HG03575 (cell line): Measurements from ENCODE around the gene IL3RA.
"Not testable (repeated sequence)": the region's sequence is repeated elsewhere in the genome, so short reads cannot be mapped to it uniquely, and the experiment has no call there.

Source experiments
- ATAC-seq: cut with Tn5 transposase; IDR thresholded peaks from one replicate; pipeline ENCODE4 v1.9.1; 2021; ENCODE audit not compliant: unreplicated experiment, insufficient number of reproducible peaks, low FRiP score; ENCODE audit errors: extremely low read depth

IL3RA gene

GRCh38 chrX:1394731-1395501, 58.3 kb downstream of the IL3RA start:
- ATAC-seq: no peak

GRCh38 chrX:1395646-1396216, 59.1 kb downstream of the IL3RA start:
- ATAC-seq: no peak

- no peak for ATAC-seq
Observed at GRCh38 chrX:1397001-1397400, 60.4 kb downstream of the IL3RA start.

GRCh38 chrX:1397441-1398270, 61.1 kb downstream of the IL3RA start:
- ATAC-seq: no peak

- ATAC-seq: no peak
Observed at GRCh38 chrX:1398431-1399340, 62.1 kb downstream of the IL3RA start.

GRCh38 chrX:1400049-1400448, 63.5 kb downstream of the IL3RA start:
- ATAC-seq: no peak

GRCh38 chrX:1400742-1401471, 64.3 kb downstream of the IL3RA start:
- no peak for ATAC-seq

- ATAC-seq: no peak
Observed at GRCh38 chrX:1401611-1402430, 65.2 kb downstream of the IL3RA start.

GRCh38 chrX:1403228-1403627, 66.6 kb downstream of the IL3RA start:
- no peak for ATAC-seq

- ATAC-seq: not testable (repeated sequence)
Observed at GRCh38 chrX:1403867-1404266, 67.3 kb downstream of the IL3RA start.

- not testable (repeated sequence) for ATAC-seq
Observed at GRCh38 chrX:1405769-1406168, 69.2 kb downstream of the IL3RA start.

GRCh38 chrX:1407035-1407434, 70.5 kb downstream of the IL3RA start:
- ATAC-seq: no peak

- no peak for ATAC-seq
Observed at GRCh38 chrX:1411326-1411725, 74.7 kb downstream of the IL3RA start.

GRCh38 chrX:1412551-1413161, 76.1 kb downstream of the IL3RA start:
- ATAC-seq: no peak

GRCh38 chrX:1416327-1416784, 79.8 kb downstream of the IL3RA start:
- no peak for ATAC-seq

- ATAC-seq: no peak
Observed at GRCh38 chrX:1416965-1417760, 80.6 kb downstream of the IL3RA start.
